GM04503 (cell line): ENCODE data around the gene PLEKHA8.
A peak's percentile ranks its signal among the peaks of the same experiment; 100 is the strongest.

Experiments
- DNase-seq: peaks from one replicate; pipeline ENCODE4 v3.0.0-alpha.2; 2012; ENCODE audit warnings: low read depth

PLEKHA8 gene, protein sequence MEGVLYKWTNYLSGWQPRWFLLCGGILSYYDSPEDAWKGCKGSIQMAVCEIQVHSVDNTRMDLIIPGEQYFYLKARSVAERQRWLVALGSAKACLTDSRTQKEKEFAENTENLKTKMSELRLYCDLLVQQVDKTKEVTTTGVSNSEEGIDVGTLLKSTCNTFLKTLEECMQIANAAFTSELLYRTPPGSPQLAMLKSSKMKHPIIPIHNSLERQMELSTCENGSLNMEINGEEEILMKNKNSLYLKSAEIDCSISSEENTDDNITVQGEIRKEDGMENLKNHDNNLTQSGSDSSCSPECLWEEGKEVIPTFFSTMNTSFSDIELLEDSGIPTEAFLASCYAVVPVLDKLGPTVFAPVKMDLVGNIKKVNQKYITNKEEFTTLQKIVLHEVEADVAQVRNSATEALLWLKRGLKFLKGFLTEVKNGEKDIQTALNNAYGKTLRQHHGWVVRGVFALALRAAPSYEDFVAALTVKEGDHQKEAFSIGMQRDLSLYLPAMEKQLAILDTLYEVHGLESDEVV

DNA sequence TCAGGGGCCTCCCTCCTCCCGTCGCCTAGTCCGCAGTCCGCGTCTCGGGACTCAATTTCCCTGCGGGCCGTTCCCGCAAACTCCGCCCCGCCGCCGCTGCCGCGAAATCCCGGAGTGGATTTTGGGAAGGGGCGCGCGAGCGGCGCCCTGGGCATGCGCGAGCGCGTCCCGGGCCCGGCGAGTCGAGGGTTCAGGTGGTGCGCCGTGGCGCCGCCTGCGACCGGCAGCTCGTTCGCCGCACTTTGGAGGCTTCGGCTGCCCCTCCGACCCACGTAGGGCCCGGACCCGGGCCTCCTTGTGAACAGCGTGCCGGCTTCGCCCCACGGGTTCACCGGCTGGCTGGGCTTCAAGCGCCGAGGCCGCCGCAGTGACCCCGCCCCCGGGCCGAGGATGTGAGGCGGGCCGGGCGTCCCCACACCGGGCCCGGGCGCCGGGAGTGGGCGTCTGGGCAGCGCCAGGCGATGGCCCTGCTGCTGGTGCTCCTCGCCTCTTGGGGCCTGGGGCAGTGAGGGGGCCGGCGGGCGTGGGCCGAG, at the start of gene PLEKHA8:
PLEKHA8 (plus strand) TSS at position 197 of the 533 bp plus-strand sequence. CDS start 351 bp downstream, outside the sequence.
- peak; percentile 49 for DNase-seq

GRCh38 chr7:29980151-29980550, 48.1 kb upstream of the PLEKHA8 start:
- DNase-seq = no peak

DNA sequence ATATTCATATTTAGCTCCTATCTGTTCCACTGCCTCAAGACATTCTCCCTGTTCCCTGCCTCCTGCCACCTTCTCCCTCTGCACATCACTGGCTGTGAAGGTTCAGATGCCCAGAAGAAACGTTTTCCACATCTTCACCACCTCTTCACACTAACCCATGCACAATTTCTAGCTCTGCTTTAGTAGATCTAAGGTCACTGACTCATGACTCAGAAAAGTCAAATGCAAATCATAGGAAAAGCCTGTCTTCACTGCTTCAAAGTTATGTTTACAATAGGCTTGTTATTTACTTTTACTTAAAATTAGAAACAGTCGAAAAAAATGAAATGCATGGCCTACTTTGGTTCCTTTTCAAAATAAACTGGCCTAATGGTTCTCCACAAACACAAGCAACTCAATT, 41.1 kb upstream of the PLEKHA8 start:
- DNase-seq = no peak

DNA sequence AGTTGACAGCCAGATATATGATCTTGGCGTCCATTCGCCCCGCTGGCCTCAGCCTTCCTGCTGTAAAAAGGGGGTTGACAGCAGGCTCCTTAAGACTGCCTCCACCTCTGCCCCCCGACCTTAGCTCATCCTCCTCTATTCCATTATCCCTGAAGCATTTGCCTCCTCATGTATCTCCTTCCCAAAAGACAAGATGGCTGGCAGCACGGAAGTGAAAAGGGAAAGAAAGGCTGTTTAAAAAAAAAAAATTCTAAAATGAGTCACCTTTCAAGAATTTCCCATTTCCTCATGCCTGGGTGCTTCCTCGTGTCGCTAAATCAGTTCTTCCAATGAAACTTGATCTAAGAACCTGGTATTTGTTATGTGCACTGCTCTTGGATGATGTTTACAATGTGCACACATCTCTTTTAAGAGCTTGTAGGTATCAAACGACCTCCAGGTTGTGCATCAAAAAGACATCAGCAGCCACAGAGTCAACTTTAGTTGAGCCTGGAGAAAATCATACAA, 40.3 kb upstream of the PLEKHA8 start:
- DNase-seq = peak; percentile 59

DNA sequence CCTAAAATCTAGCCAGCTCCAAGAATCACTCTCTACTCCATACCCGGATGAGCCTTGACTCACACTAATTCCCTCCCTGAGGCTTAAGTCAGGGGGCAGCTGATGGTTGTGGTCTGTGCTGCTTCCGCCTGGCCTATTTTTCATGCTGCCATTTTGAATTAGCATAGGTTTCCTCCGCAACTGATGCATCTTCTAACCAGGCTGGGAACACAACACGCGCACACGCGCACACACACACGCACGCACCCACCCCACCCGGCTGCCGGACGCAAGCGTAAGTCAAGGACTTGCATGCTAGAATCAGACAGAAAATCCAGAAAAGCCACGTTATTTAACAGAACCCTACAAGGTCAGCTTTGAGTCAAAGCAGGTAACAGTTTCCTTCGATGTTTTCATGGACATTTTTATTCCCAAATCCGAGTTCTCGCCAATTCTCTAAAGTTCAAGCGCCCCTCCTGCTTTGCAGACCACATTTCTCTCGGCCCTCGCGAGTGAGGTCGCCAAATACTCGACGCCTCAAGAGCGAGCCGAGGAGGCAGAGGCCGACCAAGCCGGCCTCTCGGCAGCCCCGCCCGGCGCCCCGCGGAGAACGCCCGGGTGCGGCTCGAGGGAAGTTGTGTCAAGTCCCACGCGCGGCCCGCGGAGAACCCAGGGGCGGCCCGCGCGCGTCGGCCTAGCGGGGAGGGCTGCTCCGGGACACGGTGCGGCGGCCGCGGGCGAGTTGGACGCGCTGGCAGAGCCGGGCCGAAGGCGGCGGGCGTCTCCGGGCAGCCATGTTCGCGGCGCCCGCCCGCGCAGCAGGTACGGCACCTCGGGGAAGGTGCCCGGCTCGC, 39.6 kb upstream of the PLEKHA8 start:
- no peak for DNase-seq

DNA sequence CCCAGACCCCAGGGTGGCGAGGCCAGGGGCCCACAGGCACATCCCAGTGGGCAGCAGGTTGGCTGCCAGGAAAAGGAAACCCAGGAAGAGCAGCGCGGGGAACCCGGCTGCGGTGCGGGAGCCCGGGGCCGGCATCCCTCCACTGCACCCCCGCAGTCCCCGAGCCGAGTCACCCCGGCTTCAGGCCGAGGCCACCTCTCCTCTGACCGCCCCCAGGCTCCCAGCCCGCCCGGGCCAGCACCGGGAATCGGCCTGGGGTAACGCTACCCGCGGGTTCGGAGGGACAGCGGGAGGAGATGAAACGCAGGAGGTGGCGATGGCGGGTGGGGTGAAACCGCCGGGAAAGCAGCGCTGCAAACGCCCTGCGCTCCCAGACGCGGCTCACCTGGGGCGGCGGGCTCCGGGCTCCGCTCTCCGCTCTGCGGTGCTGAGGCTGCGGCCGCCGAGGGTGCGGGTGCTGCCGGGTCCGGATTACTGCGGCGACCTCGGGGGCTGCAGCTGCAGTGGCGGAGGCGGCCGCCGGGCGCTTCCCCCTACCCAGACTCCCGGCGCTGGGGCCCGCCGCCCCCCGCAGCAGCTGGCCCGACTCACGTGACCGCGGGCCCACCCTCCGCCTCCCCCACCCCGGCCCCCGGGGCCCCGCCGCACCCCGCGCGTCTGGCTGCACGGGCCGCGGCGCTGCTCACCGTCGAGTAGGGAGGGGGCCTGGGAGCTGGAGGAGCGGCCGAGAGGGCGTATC, 38.8 kb upstream of the PLEKHA8 start, which contains the start of gene SCRN1:
SCRN1 (minus strand) TSS at position 545 of the 739 bp plus-strand sequence. CDS start 20,734 bp downstream, outside the sequence.
- DNase-seq = no peak

GRCh38 chr7:29990931-29991330, 37.3 kb upstream of the PLEKHA8 start:
- DNase-seq = no peak

DNA sequence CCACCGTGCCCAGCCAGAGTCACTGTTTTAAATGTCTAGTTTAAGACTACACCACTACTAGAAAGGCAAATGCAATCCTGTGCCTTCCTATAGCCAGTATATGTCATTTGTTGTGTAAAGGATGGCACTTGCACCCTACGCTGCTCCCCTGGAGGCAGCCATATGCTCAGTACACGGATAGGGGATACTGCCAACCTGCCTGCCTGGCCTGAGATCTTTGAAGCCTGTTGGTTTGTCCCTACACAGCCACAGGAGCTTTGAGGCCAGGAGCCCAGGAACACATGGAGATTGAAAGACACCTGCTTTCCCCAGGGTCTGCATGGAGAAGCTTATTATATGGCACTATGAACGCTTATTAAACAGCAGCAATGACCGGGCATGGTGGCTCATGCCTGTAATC, 36.3 kb upstream of the PLEKHA8 start:
- DNase-seq = no peak

- DNase-seq = no peak
Observed at GRCh38 chr7:29993140-29993539, 35.1 kb upstream of the PLEKHA8 start.

GRCh38 chr7:29995652-29996051, 32.6 kb upstream of the PLEKHA8 start:
- no peak for DNase-seq

DNA sequence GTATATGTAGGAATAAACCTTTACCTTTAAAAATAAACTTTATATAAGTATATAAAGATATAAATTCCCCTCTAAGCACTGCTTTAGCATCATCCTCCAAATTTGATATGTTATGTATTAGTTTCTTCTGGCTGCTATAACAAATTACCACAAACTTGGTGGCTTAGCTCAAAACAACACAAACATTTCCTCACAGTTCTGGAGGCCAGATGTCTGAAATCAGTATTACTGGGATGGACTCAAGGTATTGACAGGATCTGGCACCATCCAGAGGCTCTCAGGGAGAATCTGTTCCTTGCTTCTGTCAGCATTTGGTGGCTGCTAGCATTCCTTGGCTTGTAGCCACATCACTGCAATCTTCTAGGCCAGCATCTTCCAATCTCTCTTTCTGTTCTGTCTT, 31.9 kb upstream of the PLEKHA8 start:
- no peak for DNase-seq

DNA sequence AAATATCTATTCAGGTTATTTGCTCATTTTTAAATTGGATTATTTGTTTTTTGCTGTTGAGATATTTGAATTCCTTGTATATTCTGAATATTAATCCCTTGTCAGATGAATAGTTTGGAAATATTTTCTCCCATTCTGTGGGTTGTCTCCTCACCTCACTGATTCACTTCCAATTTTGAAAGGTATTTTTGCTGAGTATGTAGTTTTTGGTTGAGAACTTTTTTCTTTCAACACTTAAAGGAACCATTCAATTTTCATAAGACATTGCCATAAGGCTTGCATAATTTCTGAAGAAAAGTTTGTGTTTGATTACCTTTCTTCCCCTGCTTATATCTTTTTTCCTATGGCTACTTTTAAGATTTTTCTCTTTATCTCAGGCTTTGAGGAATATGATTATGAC, 29.7 kb upstream of the PLEKHA8 start:
- DNase-seq = no peak

DNA sequence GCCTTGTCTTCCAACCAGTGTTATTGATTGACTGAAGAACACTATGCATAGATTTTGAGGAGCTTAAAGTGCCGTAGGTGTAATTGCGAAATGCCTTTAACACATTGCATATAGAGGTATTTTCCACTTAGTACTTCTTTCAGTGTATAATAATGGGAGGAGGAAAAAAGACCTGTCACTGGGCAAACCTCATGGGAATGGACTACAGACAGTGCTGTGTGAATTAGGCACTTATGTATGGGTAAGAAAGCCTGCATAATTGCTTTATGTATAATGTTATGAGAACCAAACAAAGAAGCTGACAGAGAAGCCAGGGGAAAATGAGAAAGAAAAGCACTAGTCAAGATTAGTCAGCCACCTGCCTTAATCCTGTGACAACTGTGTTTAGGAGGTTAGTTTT, 26.2 kb upstream of the PLEKHA8 start:
- no peak for DNase-seq

DNA sequence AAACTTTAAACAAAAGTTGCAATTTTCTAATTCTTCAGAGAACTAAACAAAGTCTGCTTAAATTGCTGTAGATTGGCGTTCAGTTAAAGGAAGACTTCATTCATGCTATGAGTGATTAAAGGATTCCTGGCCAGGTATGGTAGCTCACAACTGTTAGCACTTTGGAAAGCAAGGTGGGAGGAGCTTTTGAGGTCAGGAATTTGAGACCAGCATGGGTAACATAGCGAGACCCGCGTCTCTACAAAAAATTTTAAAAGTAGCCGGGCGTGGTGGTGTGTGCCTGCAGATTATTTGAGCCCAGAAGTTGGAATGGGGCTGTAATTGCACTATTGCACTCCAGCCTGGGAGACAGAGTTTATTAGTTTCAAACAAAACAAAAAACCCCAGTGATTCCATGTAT, 25.1 kb upstream of the PLEKHA8 start:
- DNase-seq = no peak

DNA sequence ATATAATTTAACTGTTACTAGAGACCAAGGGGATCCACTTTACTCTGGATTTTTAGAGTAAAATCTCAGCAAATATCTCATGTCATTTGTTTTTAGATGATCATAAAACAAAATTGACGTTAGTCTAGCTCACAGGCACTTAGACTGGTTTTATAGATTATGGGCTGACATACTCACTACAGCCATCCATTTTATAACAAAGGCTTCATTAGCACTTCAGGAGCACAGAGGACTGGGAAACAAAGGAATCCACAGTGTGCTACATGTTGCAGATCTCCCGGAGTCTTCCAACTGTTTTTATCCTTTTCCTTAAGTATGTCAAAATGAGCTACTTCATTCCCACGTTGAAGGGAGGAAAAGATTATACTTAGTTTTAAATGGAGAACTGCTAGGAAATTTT, 22.7 kb upstream of the PLEKHA8 start:
- no peak for DNase-seq

DNA sequence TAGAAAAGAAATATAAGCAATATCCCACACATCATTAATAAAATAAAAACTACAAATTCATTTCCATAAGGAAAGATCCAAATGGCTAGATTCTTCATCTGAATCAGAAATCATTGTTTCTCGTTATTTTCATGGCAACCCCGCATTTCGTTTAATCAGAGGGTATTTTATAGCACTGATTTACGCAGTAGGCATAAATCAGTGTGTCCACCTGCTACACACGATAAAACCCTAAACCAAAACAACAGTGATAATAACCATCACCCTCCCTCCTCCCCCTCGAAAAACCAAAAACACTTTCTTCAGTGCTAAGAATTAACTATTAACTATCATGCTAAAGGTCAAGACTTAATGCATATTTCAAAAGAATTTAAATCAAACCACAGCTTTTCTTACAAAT, 18.2 kb upstream of the PLEKHA8 start:
- DNase-seq = no peak

DNA sequence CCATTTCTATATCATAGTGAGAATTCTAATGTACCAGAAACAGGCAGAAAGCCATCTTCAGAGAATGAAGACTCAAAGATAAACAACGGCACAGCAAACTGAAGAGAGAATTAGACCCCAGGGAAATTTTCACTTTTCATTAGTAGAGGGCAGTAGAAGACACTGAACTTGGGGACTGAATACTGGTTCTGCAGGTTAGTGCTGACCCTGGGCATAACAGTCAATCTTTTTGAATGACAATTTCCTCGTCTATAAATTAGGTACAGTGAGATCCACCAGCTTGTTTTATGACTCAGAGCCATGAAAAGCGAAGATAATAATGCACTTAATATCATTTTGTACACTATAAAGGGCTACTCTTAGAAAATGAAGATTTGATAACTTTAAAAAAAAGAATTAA, 15.5 kb upstream of the PLEKHA8 start:
- no peak for DNase-seq

- DNase-seq = no peak
Observed at GRCh38 chr7:30018451-30018850, 9.8 kb upstream of the PLEKHA8 start.

GRCh38 chr7:30019387-30019786, 8.8 kb upstream of the PLEKHA8 start:
- DNase-seq = no peak

DNA sequence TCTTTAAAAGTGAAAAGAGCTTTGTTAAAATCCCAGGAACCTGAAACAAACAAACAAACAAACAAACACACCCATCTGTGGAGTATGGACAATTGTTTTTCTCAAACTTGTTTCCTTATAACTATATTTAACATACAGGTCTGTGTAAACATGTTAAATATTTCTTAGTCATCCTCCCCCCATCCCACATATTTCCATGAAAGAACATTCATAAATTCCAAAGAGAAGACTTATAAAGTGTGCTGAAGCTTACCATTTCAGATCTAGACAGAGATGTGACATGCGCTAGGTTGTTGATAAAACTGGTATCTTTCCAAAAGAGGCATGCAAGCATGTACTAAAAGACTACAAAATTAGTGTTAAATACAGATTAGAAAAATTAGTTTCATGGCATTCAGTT, 8.3 kb upstream of the PLEKHA8 start:
- no peak for DNase-seq

- DNase-seq = no peak
Observed at GRCh38 chr7:30020535-30020934, 7.7 kb upstream of the PLEKHA8 start.

GRCh38 chr7:30022991-30023390, 5.2 kb upstream of the PLEKHA8 start:
- no peak for DNase-seq
